Fibroblast of skin of back (primary cell): Measurements from ENCODE around the gene ADRA2B. TPM values are rescaled to one million over a fixed set of nuclear protein-coding genes. Genes with fewer than 3 reads are reported as not detected.
A peak's percentile ranks its signal among the peaks of the same experiment; 100 is the strongest.
"Not testable (repeated sequence)": the region's sequence is repeated elsewhere in the genome, so short reads cannot be mapped to it uniquely, and the experiment has no call there.

Source experiments
- DNase-seq: peaks from one replicate; pipeline ENCODE4 v3.0.0-alpha.2; 2013
- polyA plus RNA-seq, 2 experiments: library from polyadenylated mRNA; unstranded; fragments of 120-200 nt; gene quantifications; one replicate each; pipeline ENCODE4 v1.2.1, GENCODE V29; 2013; ENCODE audit not compliant: insufficient read length in 2 of 2

The ADRA2B gene
- polyA plus RNA-seq (2013, experiment 1 of 2; ENCODE audit: insufficient read length) = not detected
- 0.26 TPM for polyA plus RNA-seq (2013, experiment 2 of 2; ENCODE audit: insufficient read length)

DNA sequence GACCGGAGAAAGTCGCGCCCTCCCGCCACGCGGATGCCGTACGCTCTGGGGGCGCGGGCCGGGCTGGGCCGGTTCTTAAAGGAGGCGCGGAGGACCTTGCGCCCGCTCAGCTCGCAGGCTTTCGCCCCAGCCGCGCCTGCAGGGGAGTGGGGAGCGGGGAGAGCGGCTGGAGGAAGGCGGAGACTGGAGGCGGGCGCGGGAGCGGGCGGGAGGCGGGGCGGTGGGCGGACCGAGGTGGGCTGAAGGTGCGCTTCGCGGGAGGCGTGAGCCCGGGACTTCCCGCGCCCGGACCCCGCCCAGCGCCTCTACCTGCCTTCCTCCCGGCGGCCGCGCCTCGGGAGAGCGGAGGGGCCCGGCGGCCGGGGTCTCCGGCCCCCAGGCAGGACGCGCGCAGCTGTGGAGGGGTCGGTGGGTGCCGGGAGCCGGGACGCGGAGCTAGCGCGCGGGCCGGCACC lies at the start of gene ADRA2B:
Gene ADRA2B (minus strand): TSS at position 148 of the 455 bp plus-strand sequence. CDS start 422 bp downstream, outside the sequence.
- peak; percentile 30 for DNase-seq

DNA sequence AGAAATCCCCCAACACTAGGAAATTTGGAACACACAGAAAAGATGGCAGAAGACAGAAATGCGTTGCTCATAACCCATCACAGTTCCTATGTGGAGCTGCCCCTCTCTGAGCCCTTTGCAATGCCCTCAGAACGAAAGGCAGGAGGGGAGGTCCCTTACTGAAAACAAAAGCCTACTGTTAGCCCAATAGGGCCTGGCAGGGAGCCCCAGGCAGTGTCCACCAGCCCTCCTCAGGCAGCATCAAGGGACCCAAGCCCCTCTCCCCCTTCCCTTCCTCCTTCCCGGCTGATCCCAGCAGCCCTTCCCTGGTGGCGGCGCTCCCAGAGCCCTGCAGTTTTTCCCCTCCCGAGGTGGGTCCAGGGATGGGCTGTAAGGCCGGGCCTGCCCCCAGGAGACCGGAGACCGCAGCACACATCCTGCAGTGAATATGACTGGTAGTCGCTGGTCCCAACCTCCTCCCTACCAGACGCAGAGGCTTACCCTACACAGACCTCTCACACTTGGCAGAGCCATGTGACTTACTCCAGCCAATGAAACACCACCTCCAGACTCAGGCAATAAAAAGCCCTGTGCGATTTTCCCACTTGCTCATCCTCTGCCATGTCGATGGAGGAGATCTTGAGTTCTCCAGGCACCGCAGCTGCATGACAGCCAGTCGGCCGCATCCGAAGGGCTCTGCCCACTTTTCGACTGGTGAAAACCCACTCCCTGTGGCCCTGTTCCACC lies 48.3 kb upstream of the ADRA2B start:
- peak; percentile 60 for DNase-seq

DNA sequence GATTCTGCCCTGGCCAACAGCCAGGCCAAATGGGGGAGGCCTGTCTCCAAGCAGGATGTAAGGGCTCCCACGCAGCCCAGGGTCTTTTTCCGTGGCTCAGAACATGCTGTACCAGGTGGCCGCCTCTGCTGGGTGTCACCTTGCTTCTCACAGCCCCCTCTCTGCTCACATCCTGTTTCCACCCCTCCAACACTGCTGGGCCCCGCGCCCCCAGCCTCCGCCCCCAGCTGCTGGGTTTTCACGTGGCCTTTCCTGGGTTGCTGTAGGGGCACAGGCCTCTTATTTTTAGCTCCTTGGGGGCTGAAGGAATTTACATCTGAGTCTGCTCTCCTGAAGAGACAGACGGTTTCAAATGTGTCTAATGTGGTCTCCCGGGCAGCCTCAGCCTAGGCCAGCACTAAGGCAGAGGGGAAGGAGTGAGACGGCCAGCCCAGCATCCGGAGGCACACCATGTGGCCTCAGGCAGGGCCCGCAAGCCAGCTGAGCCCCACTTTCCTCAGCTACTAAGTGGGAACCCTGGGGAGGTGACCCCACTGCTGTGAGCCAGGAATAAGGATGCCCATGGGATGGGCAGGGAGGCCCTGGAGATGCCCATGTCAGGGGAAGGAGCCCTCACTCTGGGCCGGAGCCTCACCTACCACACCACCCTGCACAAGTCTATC lies 47.5 kb upstream of the ADRA2B start:
- no peak for DNase-seq

DNA sequence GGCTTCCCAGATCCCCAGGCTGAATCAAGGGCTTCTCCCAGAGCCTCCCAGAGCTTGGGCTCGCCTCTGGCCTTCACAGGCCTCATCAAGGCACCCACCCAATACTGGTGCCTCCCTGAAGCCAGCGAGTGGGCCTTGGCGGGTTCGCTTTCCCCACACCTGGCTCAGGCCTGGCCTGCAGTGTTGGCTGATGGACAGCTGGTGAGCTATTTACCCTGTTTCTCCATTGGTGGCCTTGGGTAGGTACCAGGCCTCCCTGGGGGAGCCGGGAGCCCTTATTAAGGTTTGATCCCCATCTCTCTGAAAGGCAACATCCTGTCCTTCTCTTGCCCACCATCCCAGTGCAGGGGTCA lies 47.0 kb upstream of the ADRA2B start:
- DNase-seq = no peak

DNA sequence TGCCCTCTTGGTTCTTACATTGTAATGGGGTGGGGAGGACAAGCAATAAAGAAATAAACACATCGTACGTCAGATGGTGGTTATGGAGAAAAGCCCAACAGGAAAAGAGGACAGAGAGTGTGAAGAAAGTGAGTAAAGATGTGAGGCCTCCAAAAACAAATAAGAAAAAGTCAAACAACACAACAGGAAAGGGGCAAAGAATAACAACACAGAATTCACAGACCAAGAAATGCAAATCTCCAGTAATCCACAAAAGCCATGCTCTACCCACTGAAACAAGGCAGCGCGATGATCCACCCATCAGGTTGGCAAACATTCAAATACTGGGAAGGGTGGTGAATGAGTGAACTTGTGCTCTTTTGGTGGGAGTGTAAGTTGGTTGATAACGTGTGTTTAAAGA lies 45.5 kb upstream of the ADRA2B start:
- no peak for DNase-seq

DNA sequence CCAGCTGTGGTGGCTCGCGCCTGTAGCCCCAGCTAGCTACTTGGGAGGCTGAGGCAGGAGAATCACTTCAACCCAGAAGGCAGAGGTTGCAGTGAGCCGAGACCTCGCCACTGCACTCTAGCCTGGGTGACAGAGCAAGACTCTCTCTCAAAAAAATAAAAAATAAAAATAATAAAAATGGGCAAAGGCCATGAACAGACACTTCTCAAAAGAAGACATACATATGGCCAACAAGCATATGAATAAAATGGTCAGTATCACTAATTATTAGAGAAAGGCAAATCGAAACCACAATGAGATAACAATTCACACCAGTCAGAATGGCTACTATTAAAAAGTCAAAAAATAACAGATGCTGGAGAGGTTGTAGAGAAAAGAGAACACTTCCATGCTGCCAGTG lies 44.0 kb upstream of the ADRA2B start:
- DNase-seq = not testable (repeated sequence)

DNA sequence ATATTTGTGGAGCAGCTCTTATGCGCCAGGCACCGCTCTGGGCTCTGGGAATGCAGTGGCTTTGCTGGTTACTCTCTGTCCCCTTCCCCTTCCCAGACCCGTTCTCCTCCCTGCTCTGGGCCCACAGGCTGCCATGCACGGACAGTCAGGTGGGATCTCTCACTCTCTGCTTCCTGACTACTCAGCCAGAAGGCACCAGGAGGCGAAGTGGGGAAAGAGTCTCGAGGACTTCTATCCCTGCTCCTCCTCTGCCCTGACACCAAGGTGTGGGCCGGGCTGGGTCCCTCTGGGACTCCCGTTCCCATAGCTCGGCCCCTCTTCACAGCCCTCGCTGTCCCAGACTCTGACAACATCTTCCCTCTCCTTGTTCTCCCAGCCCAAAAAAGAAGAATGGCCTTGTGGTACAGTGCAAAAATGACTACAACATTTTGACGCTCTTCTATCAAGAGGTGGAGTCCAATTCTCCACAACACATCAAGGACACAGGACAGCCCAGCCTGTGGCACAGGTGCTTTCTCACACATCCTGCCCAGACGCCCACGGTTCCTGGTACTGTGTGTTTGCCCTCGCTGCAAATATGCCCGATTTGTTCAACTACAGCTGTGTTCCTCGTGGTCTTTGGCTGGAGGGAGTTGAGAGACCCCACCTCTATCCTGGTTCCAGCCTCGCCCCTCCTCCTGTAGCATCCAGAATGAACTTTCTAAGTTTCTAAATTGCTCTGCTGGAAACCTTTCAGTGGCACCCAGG lies 42.9 kb upstream of the ADRA2B start:
- DNase-seq = no peak

DNA sequence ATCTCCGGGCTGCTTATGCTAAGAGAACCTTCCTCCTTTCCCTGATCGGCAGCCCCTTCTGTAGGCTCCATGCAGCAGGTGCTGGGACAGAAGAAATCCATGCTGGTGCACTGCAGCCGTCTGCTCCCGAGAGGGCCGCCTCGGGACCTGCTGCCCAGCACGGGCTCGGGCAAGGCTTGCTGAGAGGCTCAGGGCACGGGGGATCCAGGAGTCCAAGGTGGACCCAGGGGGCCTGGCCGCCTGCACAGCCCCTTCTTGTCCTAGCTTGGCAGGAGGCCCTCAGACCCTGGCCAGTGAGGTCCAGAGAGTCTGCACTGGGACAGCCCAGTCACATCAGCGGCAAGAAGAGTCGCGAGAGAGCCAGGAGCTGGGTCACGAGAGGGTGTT lies 42.2 kb upstream of the ADRA2B start:
- no peak for DNase-seq

DNA sequence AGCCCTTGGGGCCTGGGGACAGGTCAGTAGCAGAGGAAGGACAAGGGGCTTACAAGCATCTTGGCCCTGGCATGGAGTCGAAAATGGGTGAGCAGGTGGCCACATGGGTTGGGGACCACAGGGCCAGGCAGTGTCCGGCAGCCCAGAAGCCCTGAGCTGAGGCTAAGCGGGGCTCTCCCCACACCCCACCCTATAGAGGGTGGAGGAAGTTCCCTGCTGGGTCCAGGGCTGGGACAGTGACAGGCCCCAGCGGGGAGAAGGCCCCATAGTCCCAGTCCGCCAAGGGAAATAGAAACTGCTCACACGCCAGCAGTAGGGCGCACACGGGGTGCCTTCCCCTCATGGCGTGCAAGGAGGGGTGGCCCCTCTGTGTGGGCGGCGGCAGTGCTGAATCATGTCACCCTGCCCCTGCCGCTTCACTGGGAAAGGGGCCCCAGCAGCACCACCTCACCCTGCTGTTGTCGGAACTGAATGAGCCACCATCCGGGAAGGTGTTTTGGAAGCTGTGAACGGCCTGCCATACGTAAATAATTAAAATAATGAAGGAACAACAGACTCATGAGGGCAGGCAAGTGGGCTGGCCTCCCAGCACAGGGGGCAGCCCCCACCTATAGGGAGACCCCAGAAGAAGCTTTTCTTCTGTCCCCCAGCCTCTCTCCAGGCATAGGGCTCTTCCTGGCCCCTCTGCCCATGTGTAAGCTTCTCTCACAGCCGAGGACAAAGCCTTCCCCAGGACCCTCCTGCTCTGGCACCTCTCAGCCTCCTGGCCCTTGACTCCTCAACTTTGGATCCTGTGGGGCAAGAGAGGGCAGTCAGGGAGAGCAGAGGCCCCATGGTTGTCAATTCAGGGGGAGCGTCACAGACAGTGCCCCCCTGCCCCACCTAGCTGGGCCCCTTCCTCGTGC lies 41.5 kb upstream of the ADRA2B start:
- peak; percentile 51 for DNase-seq

DNA sequence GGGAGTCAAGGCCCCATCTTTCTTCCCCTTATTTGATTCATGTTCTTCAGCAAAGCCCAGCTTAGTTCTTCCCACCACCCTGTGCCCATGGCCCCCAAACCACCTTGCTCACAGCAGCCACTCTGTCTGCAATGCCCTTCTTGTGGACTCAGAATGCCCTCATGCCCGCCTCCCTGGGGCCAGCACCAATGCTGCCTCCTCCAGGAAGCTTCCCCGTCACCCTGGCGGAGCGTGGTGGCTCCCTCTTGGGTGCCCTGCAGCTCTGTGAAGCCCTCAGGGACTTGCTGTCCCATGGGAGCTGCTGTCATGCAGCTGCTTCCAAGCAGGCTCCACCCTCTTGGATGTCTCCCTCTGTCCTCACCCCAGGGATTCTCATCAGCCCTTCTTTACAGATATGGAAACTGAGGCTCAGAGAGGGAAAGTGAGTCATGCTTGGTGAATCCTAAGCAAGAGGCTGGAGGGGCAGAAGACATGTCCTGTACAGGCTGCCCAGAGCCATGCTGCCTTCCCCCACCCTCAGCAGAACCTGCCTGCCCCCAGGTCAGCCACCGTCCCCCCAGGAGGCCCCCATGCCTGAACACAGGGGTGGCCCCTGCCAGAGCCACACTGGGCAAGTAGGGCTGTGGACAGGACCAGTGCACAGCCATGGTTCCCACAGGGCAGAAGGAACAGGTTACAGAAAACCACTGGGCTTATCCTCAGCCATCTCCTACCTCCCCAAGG lies 40.7 kb upstream of the ADRA2B start:
- DNase-seq = no peak

DNA sequence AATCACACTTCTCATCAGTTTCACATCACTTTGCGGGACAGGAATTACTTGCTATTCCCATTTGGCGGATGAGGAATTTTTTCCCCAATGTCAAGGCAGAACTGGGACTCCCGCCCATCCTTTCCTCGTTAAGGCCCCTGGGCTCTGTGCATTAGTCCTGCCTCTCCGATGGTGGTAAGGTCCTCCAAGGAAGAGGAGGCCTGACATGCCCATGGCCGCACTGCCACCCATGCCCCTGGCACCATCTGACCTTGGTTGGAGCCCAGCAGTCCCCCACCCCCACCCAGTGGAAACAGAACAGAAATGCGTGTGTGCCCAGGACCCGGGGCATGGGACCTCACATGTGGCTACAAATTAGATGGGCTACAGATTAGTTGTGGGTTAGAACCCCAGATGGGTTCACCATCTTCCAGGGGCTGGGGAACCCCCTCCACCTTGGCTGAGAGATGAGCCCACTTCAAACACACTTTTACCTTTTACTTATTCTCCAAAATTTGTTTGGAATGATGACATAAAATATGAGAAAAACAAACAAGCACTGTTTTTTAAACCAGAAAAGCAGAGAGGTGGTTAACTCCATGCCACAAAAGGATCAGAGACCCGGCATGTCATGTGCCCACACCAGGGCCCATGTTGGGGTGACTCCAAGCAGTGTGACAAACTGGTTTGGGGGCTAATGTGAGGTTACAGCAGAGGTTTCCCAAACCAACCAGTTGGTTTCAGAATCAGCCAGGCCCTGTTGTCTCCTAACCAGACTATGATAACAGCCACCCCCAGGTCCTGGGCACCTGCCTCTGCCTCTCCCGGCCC lies 39.8 kb upstream of the ADRA2B start:
- DNase-seq = no peak

DNA sequence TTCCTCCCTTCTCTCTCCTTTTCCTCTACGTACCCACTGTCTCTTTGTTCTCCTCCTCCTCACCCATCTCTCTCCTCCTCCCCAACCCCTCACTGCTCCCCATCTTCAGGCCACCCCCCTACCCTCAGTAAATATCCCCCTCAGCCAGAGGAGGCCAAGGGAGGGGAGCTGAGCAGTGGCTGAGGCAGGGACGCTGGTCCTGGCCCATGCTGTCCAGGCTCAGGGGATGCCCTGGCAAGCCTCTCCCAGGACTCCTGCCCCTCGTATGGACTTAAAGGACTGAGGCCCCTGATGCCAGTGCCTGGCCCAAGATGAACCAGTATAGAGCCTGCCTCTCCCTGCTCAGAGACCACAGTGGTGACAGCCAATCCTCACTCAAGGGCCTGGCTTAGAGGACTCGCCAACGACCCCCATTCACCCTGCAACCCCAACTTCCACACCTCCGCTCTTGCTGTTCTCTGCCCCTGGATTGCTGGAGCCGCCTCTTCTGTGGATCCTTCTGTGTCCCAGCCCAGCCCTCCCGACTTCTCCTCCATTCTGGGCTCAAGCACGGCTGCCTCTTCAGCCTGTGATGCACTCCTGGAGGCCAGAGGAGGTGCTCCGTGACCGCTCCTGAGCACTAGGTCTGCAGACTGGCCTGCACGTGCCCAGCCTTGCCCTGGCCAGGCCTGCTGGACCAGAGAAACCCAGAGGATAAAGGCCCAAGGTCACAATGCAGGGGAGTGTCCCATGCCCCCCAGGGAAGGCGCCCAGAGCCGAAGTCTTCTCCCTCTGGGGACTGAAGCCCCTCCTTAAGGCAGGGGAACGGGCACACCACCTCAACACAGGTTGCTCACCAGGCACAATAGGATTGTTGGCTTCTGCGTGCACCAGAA lies 38.4 kb upstream of the ADRA2B start:
- DNase-seq = no peak

DNA sequence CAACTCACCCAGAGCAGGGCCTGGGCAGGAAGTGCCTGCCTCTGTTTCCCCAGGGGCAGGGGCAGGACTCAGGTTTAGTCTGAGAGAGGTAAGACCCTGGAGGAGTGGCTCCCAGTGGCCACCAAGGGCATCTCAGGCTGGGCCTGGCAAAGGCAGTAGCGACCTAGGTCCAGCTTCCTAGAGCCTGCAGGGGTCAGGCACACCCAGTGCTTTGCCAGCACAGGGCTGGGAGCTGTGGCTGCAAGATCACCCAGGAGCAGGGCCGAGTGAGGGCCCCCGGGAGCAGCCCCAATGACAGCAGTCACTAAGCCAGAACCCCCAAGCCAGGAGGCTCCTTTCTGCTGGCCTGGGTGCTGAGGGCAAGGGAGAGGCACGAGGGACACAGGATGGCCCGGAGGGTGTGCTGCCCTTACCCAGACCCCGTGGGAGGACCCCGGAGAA lies 37.6 kb upstream of the ADRA2B start:
- no peak for DNase-seq

DNA sequence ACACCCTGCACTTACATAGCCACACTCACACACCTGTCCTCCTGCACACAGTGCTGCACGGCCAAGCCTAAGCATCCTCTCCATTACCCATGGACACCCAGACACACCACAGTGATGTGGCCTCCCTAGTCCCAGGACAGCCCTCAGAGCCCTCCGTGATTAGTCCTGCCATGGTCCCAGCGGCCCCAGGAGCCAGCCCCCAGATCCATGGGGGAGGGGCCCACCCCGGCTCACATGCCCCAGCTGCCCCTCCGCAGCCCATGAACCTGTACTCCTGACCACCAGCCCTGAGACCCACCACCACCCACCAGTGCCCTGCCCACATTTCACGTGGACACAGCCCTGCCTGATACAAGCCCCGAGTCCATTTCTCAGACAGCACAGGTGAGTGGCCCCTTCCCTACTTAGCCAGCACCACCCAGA lies 36.9 kb upstream of the ADRA2B start:
- no peak for DNase-seq

DNA sequence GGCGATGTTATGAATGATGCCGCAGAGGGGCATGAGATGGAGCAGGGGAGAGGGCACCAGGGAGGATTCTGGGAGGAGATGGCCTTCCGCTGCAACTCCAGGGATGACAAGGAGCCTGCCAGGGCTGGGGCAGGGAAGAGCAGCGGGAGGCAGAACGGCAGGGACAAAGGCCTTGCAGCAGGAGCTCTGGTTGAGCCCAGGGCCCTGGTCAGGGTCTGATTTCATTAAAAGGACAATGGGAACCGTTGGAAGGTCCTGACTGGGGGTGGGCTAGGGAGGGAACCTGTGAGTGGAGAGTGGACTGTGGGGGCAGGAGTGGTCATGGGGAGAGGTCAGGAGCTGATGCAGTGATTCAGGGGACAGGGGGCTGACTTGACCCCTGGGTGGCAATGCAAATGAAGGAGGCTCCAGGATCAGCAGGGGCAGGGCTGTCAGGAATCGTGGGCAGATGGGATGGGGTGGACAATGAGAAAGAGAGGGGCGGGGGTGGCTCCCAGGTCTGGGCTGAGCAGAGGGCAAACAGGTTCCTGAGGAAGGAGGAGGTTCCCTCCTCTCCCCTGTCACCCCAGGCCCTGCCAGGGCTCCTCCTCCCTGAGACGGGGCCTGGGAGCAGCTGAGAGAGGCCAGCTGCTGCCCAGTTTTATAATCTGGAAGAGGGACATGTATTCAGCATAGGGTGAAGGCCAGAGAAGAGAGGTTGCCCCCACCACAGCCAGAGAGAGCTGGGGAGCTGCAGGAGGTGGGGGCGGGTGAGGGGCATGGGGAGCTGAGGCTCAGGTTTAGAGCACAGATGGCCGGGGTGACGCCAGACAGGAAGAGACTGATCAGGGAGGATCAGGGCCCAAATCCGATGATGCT lies 36.2 kb upstream of the ADRA2B start:
- DNase-seq = no peak

DNA sequence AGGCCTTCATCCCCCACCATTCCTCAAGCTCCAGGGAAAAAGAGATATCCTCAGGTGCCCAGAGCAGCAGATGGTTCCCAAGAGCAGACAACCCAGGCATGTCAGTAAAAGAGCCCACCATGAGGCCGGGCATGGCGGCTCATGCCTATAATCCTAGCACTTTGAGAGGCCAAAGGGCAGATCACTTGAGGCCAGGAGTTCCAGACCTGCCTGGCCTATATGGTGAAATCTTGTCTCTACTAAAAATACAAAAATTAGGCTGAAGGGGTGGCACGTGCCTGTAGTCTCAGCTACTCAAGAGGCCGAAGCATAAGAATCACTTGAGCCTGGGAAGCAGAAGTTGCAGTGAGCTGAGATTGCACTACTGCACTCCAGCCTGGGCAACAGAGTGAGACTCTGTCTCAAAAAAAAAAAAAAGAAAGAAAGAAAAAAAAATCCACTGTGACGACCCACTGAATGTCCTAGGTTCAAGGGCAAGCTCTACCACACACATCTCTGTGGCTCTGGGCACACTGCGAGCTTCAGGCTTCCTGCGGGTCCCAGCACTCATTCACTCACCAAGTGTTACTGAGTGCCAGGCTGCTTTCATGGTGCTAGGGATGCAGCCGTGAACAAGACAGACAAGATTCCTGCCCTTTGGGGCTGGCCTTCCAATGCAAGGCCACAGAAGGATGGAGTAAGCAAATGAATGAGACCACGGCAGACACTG lies 35.4 kb upstream of the ADRA2B start:
- no peak for DNase-seq

DNA sequence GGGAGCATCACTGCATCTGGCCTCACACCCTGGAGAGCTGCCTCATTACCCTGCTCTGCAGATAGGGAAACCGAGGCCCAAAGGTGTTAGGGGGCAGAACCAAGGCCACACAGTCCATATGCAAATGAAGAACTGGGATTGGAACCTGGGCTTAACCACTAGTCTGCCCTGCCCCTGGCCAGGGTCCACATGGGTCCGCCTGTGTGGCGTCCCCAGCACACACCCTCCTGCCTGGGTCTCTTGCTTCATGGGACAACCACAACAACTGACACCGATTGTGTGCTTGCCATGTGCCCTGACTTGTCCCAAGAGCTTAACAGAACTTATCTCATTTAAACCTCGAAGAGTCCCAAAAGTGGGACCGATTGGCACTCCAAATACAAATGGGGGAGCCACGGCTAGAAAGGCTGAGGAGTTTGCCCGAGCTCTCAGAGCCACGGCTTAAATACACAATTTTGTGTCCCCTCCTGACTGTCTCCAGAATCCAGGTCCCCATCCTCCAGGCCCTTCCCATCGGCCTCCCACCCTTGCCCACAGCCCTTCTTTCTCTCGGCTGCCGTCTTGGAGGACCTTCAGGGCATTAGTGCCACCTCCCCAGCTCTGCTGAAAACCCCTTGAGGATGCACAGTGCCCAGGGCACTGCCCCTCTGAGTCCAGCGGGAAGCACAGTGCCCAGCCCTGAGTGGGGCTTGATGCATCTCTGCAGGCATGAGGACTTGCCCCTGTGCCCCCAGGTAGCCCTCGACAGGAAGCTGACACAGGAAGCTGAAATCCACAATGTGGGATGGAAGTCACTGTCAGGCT lies 34.6 kb upstream of the ADRA2B start:
- no peak for DNase-seq
